K562 (cell line): ENCODE results near the gene TSTD1. TPM values are rescaled to one million over a fixed set of nuclear protein-coding genes. Genes with fewer than 3 reads are reported as not detected.

ENCODE experiments used
- CREB3L1 ChIP-seq: fragments of 450-650 bp; IDR thresholded peaks from 2 replicates; pipeline ENCODE4 v1.6.1; 2014; ENCODE audit warnings: low read depth, mild to moderate bottlenecking, moderate library complexity, borderline replicate concordance
- FOXK1 ChIP-seq: sonication (generic); formaldehyde crosslinking; IDR thresholded peaks from 2 replicates; pipeline ENCODE4 v1.8.0; 2022; ENCODE audit warnings: missing genetic modification reagents, mild to moderate bottlenecking, borderline replicate concordance
- GABPB2 ChIP-seq: fragments of 250-450 bp; sonication (Bioruptor Pico); conservative IDR thresholded peaks from 2 replicates; pipeline ENCODE4 v1.5.1; 2021; ENCODE audit warnings: mild to moderate bottlenecking
- GATA2 ChIP-seq: sonication (generic); formaldehyde crosslinking; IDR thresholded peaks from 2 replicates; pipeline ENCODE4 v1.4.0; 2020; ENCODE audit warnings: mild to moderate bottlenecking, missing genetic modification reagents
- GTF2B ChIP-seq: IDR thresholded peaks from 2 replicates; pipeline ENCODE4 v1.6.1; 2011; ENCODE audit not compliant: insufficient read length; ENCODE audit errors: extremely low read depth
- HMBOX1 ChIP-seq: sonication (generic); IDR thresholded peaks from 2 replicates; pipeline ENCODE4 v1.6.1; 2016
- NFATC3 ChIP-seq: fragments of 450-650 bp; IDR thresholded peaks from 2 replicates; pipeline ENCODE4 v1.6.1; 2017; ENCODE audit warnings: mild to moderate bottlenecking
- REST ChIP-seq, 2 experiments: fragments of 450-650 bp; formaldehyde crosslinking in 1 of 2; IDR thresholded peaks; 2 replicates each; pipeline versions ENCODE4 v1.4.0 to v1.6.1; 2014 to 2020; ENCODE audit warnings: mild to moderate bottlenecking in 2 of 2, borderline replicate concordance in 1 of 2, low read depth in 1 of 2
- ZBTB49 ChIP-seq: sonication (generic); formaldehyde crosslinking; IDR thresholded peaks from 2 replicates; pipeline ENCODE4 v1.8.0; 2022; ENCODE audit warnings: missing genetic modification reagents, mild to moderate bottlenecking, borderline replicate concordance
- ZFP30 ChIP-seq: fragments of 250-450 bp; sonication (Bioruptor Pico); IDR thresholded peaks from 2 replicates; pipeline ENCODE4 v1.8.0; 2022; ENCODE audit warnings: moderate library complexity, mild to moderate bottlenecking, inconsistent platforms, borderline replicate concordance
- ZNF224 ChIP-seq: sonication (generic); formaldehyde crosslinking; IDR thresholded peaks from 2 replicates; pipeline ENCODE4 v1.8.0; 2022; ENCODE audit warnings: mild to moderate bottlenecking, missing genetic modification reagents
- ZNF41 ChIP-seq: fragments of 250-450 bp; sonication (Bioruptor Pico); conservative IDR thresholded peaks from 2 replicates; pipeline ENCODE4 v1.4.0; 2020; ENCODE audit warnings: mild to moderate bottlenecking
- polyA plus RNA-seq, 8 experiments: library from polyadenylated mRNA; depleted of rRNA in 4 of 8; stranded (reverse) in 5 of 8; unstranded in 3 of 8; fragments of >200 nt; fragmentation: Nextera tagmentation in 2 of 8; fragmentation: Illumina TruSeq in 1 of 8; extraction: Ambion mirVana in 2 of 8; extraction: Trizol in 1 of 8; gene quantifications; 2 replicates each; pipeline versions ENCODE4 v1.2.1 to v1.2.3, GENCODE V29; 2011 to 2014; ENCODE audit warnings: inconsistent platforms in 1 of 8, missing spikeins in 1 of 8
- total RNA-seq, 7 experiments: library from RNA; depleted of rRNA in 6 of 7; stranded (reverse); fragments of >200 nt in 6 of 7; fragmentation: Illumina TruSeq in 2 of 7; extraction: Trizol in 2 of 7; gene quantifications; 2 replicates each; pipeline versions ENCODE4 v1.2.1 to v1.2.3, GENCODE V29; 2011 to 2021; ENCODE audit warnings: low replicate concordance in 1 of 7

Gene TSTD1
- total and polyA plus RNA-seq, 9 of the 15 experiments (the other 6 are each of a cell fraction or from before 2014, with no cell fraction given) = 0.23 to 0.53 TPM; not detected in 7

GRCh38 chr1:161044908-161045735 lies 6.4 kb upstream of the TSTD1 start (continued):
- peak; percentile 48 for TF ChIP-seq REST (IDR thresholded peaks at IDR 0.05; ENCODE audit: borderline replicate concordance)
- TF ChIP-seq REST (CRISPR knock-in tag; IDR thresholded peaks at IDR 0.05; ENCODE audit: low read depth) = peak; percentile 72; the same call in 1 of the 2 replicates
- no peak for TF ChIP-seq ZBTB49
- peak; percentile 79 for TF ChIP-seq GATA2 (CRISPR knock-in tag)
- TF ChIP-seq HMBOX1 = no peak
- TF ChIP-seq GABPB2 (CRISPR knock-in tag) = no peak
- TF ChIP-seq ZNF41 (CRISPR knock-in tag) = no peak
- TF ChIP-seq ZFP30 (CRISPR knock-in tag) = no peak
- no peak for TF ChIP-seq NFATC3
- TF ChIP-seq GTF2B = no peak
- no peak for TF ChIP-seq ZNF224 (CRISPR knock-in tag)
- TF ChIP-seq CREB3L1 = peak; percentile 34; the same call in 1 of the 2 replicates
- no peak for TF ChIP-seq FOXK1 (CRISPR knock-in tag)
